Measurements from ENCODE around the gene INS. TPM values are rescaled to one million over a fixed set of nuclear protein-coding genes. Genes with fewer than 3 reads are reported as not detected.

Gene INS
- total RNA-seq, 4 donors from 2014 or later: not detected

GRCh38 chr11:2164861-2165555, 4.0 kb upstream of the INS start:
- peaks cover 10 to 13% of the 10 kb centered on the region in 2 donors for H3K4me1 ChIP-seq
- H3K9me3 ChIP-seq: no peaks in the 10 kb centered on the region
- no peak overlapping the region for H3K27ac ChIP-seq
- H3K27me3 ChIP-seq: no peaks in the 10 kb centered on the region
- intact Hi-C loops (cut with DNase I): no loop called here
- TF ChIP-seq, protein P1, sequence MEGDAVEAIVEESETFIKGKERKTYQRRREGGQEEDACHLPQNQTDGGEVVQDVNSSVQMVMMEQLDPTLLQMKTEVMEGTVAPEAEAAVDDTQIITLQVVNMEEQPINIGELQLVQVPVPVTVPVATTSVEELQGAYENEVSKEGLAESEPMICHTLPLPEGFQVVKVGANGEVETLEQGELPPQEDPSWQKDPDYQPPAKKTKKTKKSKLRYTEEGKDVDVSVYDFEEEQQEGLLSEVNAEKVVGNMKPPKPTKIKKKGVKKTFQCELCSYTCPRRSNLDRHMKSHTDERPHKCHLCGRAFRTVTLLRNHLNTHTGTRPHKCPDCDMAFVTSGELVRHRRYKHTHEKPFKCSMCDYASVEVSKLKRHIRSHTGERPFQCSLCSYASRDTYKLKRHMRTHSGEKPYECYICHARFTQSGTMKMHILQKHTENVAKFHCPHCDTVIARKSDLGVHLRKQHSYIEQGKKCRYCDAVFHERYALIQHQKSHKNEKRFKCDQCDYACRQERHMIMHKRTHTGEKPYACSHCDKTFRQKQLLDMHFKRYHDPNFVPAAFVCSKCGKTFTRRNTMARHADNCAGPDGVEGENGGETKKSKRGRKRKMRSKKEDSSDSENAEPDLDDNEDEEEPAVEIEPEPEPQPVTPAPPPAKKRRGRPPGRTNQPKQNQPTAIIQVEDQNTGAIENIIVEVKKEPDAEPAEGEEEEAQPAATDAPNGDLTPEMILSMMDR (IDR thresholded peaks at IDR 0.05): no peak
- TF ChIP-seq POLR2A (IDR thresholded peaks at IDR 0.05): no peak
- 88 to 95% methylated on average over 3 to 6 of the region's 20 CpGs for WGBS, 2 donors
- peak; percentile 15 to 17 for DNase-seq
- no peaks in the 10 kb centered on the region for H3K36me3 ChIP-seq
- H3K4me3 ChIP-seq (replicated peaks in 1 of 3): no peak overlapping the region

- no peaks in the 10 kb centered on the region for H3K36me3 ChIP-seq
- no peak for DNase-seq
- H3K27me3 ChIP-seq: no peaks in the 10 kb centered on the region
- WGBS, 2 donors: 84 to 86% methylated on average over 19 to 20 of the region's 22 CpGs
- no peak for TF ChIP-seq POLR2A (IDR thresholded peaks at IDR 0.05)
- TF ChIP-seq, protein P1 (IDR thresholded peaks at IDR 0.05): no peak
- H3K4me3 ChIP-seq (replicated peaks in 1 of 3): no peak overlapping the region
- intact Hi-C loops (cut with DNase I): no loop called here
- no peak overlapping the region for H3K27ac ChIP-seq
- peaks cover 19 to 20% of the 10 kb centered on the region in 2 donors for H3K4me1 ChIP-seq
- no peaks in the 10 kb centered on the region for H3K9me3 ChIP-seq
Observed at GRCh38 chr11:2164081-2164480, 3.1 kb upstream of the INS start.

- intact Hi-C loops (cut with DNase I): no loop called here
- Histone ChIP-seq H3K4me1 (peaks cover 23% of the 10 kb centered on the region in 2 donors), H3K4me3 (replicated peaks in 1 of 3) (no peak overlapping the region), H3K27ac (no peak overlapping the region), H3K27me3 (no peaks in the 10 kb centered on the region), H3K36me3 (no peaks in the 10 kb centered on the region), H3K9me3 (no peaks in the 10 kb centered on the region)
- no peak for TF ChIP-seq POLR2A (IDR thresholded peaks at IDR 0.05)
- TF ChIP-seq, protein P1 (IDR thresholded peaks at IDR 0.05): no peak
- no peak for DNase-seq
- WGBS, 2 donors: 87 to 89% methylated on average over 3 to 7 of the region's 12 CpGs
Observed at GRCh38 chr11:2163428-2163978, 2.5 kb upstream of the INS start.

GRCh38 chr11:2159536-2160413, 1.2 kb downstream of the INS start:
- TF ChIP-seq, protein P1 (IDR thresholded peaks at IDR 0.05): no peak
- no peak for TF ChIP-seq POLR2A (IDR thresholded peaks at IDR 0.05)
- Histone ChIP-seq H3K27me3 (no peaks in the 10 kb centered on the region), H3K9me3 (no peaks in the 10 kb centered on the region), H3K27ac (peak overlapping the region in 2 of 3 donors; percentile 34 to 36), H3K36me3 (no peaks in the 10 kb centered on the region), H3K4me3 (replicated peaks in 1 of 3) (no peak overlapping the region), H3K4me1 (peaks cover 16% of the 10 kb centered on the region in 2 donors)
- 48 to 50% methylated on average over 12 to 17 of the region's 36 CpGs for WGBS, 2 donors
- intact Hi-C loops (cut with DNase I): loop anchor here (10.0 kb wide), 1 partner anchor 325 kb away; the partner anchor contains the start of genes SYT8 and TNNI2
- peak; percentile 66 to 67 for DNase-seq

All from thyroid gland (tissue), 4 donors.